A673 (cell line): Measurements from ENCODE around the gene CCNK. TPM values are rescaled to one million over a fixed set of nuclear protein-coding genes. Genes with fewer than 3 reads are reported as not detected.

ENCODE experiments used
- BruUV-seq: library from RNA; stranded (reverse); fragments of 400-500 nt; replicated peaks from 2 replicates; lab custom pipeline; 2021; lab: Mats Ljungman, UMichigan
- CTCF ChIA-PET: fragments of 300-600 bp; sonication (Branson Sonifier 250); formaldehyde crosslinking; loops from one replicate; lab custom pipeline; 2022; ENCODE audit warnings: antibody characterized with exemption; lab: Charles Lee
- POLR2A ChIA-PET: fragments of 300-600 bp; sonication (Branson Sonifier 250); formaldehyde crosslinking; loops from one replicate; lab custom pipeline; 2022; ENCODE audit warnings: antibody characterized with exemption; ENCODE audit not compliant: low non-redundant PET; lab: Charles Lee
- DNase-seq: peaks from one replicate; pipeline ENCODE4 v3.0.0-alpha.2; 2015; ENCODE audit warnings: low spot score
- H3K27ac ChIP-seq: fragments of 200-600 bp; sonication (generic); 2 replicates; pipeline ENCODE4 v1.5.1; 2016; ENCODE audit warnings: mixed run types, low read depth, mild to moderate bottlenecking, mixed read lengths, antibody characterized with exemption, low read length; ENCODE audit not compliant: poor library complexity, severe bottlenecking
- H3K27me3 ChIP-seq: fragments of 200-600 bp; sonication (generic); replicated peaks from 2 replicates; pipeline ENCODE4 v1.6.1; 2017; ENCODE audit warnings: mixed run types, low read depth, mild to moderate bottlenecking, mixed read lengths, antibody characterized with exemption, low read length; ENCODE audit not compliant: insufficient read depth, poor library complexity
- H3K36me3 ChIP-seq: fragments of 200-600 bp; sonication (generic); 2 replicates; pipeline ENCODE4 v1.6.1; 2016; ENCODE audit warnings: mixed run types, mild to moderate bottlenecking, mixed read lengths, antibody characterized with exemption, low read length; ENCODE audit not compliant: insufficient read depth, poor library complexity, severe bottlenecking
- H3K4me1 ChIP-seq: fragments of 200-600 bp; sonication (generic); 2 replicates; pipeline ENCODE4 v1.6.1; 2017; ENCODE audit warnings: mixed run types, mild to moderate bottlenecking, mixed read lengths, antibody characterized with exemption, low read length; ENCODE audit not compliant: insufficient read depth, poor library complexity, severe bottlenecking
- H3K4me3 ChIP-seq: fragments of 200-600 bp; sonication (generic); 2 replicates; pipeline ENCODE4 v1.5.1; 2016; ENCODE audit warnings: low read depth, mixed run types, mild to moderate bottlenecking, mixed read lengths, low read length; ENCODE audit not compliant: poor library complexity, severe bottlenecking
- H3K9me3 ChIP-seq: fragments of 200-600 bp; sonication (generic); 2 replicates; pipeline ENCODE4 v1.6.1; 2016; ENCODE audit warnings: mixed run types, low read depth, mild to moderate bottlenecking, mixed read lengths, antibody characterized with exemption, low read length; ENCODE audit not compliant: poor library complexity, severe bottlenecking
- CTCF ChIP-seq: fragments of 300-800, 200-600 bp; sonication (generic); conservative IDR thresholded peaks from 2 replicates; pipeline ENCODE4 v1.5.1; 2017; ENCODE audit warnings: low read depth, mild to moderate bottlenecking, antibody characterized with exemption, low read length, moderate library complexity, mixed read lengths
- EZH2 ChIP-seq: fragments of 200-600 bp; sonication (generic); IDR thresholded peaks from 2 replicates; pipeline ENCODE4 v1.6.1; 2017; ENCODE audit warnings: borderline replicate concordance, low read depth, mild to moderate bottlenecking, mixed read lengths, antibody characterized with exemption, low read length; ENCODE audit not compliant: poor library complexity, severe bottlenecking
- intact Hi-C: fragments of 100-400 bp; cut with micrococcal nuclease; formaldehyde crosslinking; loops from one replicate; pipeline ENCODE4 v1.10.0; 2022; ENCODE audit not compliant: unreplicated experiment
- total RNA-seq: library from RNA; stranded (reverse); gene quantifications from 2 replicates; pipeline ENCODE4 v1.2.3, GENCODE V29; 2021

Gene CCNK
- total RNA-seq, 1 experiment from 2014 or later = 88.0 TPM

GRCh38 chr14:99522025-99522401, 40.8 kb downstream of the CCNK start:
- H3K4me1 ChIP-seq = peaks cover 11% of the 10 kb centered on the region
- H3K27me3 ChIP-seq = no peaks in the 10 kb centered on the region
- no peak overlapping the region for H3K4me3 ChIP-seq
- BruUV-seq = no TSS peak
- H3K27ac ChIP-seq = no peak overlapping the region
- no peak for TF ChIP-seq CTCF
- TF ChIP-seq EZH2 = no peak
- DNase-seq = no peak
- no peaks in the 10 kb centered on the region for H3K36me3 ChIP-seq
- ChIA-PET CTCF (no interaction called here), POLR2A (no interaction called here)
- no peaks in the 10 kb centered on the region for H3K9me3 ChIP-seq
- intact Hi-C loops = no loop called here

GRCh38 chr14:99522457-99522891, 41.3 kb downstream of the CCNK start:
- H3K27ac ChIP-seq = no peak overlapping the region

GRCh38 chr14:99522934-99523703, 41.9 kb downstream of the CCNK start:
- Histone ChIP-seq H3K4me3 (no peak overlapping the region), H3K27me3 (no peaks in the 10 kb centered on the region), H3K9me3 (no peaks in the 10 kb centered on the region), H3K27ac (no peak overlapping the region), H3K4me1 (peaks cover 11% of the 10 kb centered on the region), H3K36me3 (no peaks in the 10 kb centered on the region)
- ChIA-PET POLR2A (no interaction called here), CTCF (no interaction called here)
- intact Hi-C loops = no loop called here
- TF ChIP-seq CTCF (no peak), EZH2 (no peak)
- no TSS peak for BruUV-seq
- DNase-seq = no peak

More at GRCh38 chr14:99522457-99522891, 41.3 kb downstream of the CCNK start:
- intact Hi-C loops = no loop called here
- CTCF ChIA-PET = no interaction called here
- POLR2A ChIA-PET = no interaction called here
- no peaks in the 10 kb centered on the region for H3K27me3 ChIP-seq
- no peak overlapping the region for H3K4me3 ChIP-seq
- H3K36me3 ChIP-seq = no peaks in the 10 kb centered on the region
- peaks cover 11% of the 10 kb centered on the region for H3K4me1 ChIP-seq
- no TSS peak for BruUV-seq
- peak; percentile 24 for DNase-seq
- no peak for TF ChIP-seq EZH2
- no peak for TF ChIP-seq CTCF
- no peaks in the 10 kb centered on the region for H3K9me3 ChIP-seq
